ENCODE results near the gene ZNF319.
"Not testable (repeated sequence)": the region's sequence is repeated elsewhere in the genome, so short reads cannot be mapped to it uniquely, and the experiment has no call there.

ZNF319 gene

GRCh38 chr16:58020628-58021521 lies 20.4 kb upstream of the ZNF319 start:
- DNase-seq, result peak; percentile 45

DNA sequence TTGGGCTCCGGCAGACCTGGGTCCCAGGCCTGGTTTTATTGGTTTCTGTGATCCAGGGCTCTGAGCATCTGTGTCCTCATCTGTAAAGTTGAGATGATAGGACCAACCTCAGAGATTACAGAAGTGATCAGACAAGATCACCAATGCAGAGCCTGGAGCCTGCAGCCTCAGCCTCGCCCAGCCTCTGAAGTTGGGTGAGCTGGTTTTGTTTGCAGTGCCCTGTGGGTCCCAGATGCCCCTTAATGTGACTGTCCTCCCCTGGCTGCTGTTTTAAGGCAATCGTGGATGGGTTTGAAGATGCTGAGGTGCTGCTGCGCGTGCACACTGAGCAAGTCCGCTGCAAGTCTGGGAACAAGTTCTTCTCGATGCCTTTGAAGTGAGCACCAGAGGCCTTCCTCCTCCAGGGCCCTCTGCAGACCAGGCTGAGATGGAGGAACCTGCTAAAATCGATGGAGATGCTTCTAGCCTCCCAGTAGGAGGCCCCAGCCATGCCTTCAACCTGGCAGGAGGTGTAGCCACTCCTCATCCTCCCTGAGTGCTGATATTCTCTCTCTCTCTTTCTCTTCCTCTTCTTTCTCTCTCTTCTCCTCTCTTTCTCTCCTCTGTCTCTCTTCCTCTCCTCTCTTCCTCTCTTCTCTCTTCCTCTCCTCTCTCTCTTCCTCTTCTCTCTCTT lies 19.5 kb upstream of the ZNF319 start:
- no peak for DNase-seq

GRCh38 chr16:58018803-58019202 lies 18.3 kb upstream of the ZNF319 start:
- no peak for DNase-seq

- DNase-seq, result no peak
Measured at GRCh38 chr16:58016840-58017446, 16.5 kb upstream of the ZNF319 start.

GRCh38 chr16:58013201-58013956 lies 12.9 kb upstream of the ZNF319 start:
- DNase-seq, result no peak

- no peak for DNase-seq
Measured at GRCh38 chr16:58012481-58012880, 12.0 kb upstream of the ZNF319 start.

DNA sequence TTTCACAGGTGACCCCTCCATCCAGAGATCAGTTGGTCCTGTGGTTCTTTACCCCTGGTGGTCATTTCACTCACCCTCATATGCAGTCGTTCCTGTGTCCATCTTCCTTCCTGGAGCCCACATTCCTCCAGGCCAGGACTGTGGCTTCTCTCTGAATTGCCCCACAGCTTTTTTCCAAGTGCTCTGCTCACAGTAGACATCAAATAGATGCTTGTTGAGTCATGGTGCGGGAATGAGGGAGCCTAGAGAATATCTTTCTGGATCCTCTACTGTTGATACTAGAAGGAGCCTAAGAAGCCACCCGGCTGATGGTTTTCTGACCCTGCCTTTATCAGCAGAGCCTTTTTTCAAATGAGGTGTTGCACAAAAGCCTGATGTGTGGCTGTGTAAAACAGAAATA lies 11.2 kb upstream of the ZNF319 start:
- DNase-seq, result no peak

GRCh38 chr16:58010886-58011285 lies 10.4 kb upstream of the ZNF319 start:
- no peak for DNase-seq

DNA sequence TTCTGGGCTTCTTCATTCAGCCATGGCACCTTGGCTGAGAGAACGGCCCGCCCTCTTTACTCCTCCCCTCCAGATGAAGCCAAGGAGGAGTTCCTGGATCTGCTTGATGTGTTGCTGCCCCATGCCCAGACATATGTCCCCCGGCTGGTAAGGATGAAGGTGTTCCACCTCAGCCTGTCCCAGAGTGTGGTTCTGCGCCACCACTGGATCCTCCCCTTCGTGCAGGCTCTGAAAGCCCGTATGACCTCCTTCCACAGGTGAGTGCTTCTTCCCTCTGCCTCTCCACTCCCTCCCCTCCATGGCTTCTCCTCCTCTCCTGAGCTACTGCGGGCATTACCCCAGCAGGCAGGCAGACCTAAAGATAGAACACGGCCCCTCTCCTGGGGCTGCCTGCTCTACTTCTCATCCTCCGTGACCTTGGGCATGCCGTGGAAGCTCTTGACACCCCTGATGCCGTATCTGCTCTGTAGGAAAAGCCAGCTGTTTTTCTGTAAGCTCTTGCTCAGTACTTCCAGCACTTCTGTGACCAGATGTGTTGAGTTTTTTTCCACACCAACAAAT lies 9.5 kb upstream of the ZNF319 start:
- no peak for DNase-seq

- DNase-seq, result not testable (repeated sequence)
Measured at GRCh38 chr16:58004736-58005135, 4.3 kb upstream of the ZNF319 start.

DNA sequence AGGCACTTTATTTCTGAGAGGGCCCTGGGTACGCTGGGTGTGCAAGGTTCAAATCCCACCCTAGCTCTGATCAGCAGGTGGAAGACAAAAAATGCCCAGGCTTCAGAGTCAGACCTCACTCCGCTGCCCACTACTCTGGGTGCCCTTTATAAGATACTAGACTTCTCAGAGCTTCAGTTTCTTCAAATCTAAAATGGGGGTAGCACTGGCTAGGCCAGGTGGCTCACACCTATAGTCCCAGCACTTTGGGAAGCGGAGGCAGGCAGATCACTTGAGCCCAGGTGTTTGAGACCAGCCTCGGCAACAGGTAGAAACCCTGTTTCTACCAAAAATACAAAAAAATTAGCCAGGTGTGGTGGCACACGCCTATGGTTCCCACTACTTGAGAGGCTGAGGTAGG lies 2.5 kb upstream of the ZNF319 start:
- DNase-seq, result no peak

GRCh38 chr16:58002416-58002800 lies 1.9 kb upstream of the ZNF319 start:
- DNase-seq, result no peak

GRCh38 chr16:58001781-58002415 lies 1.4 kb upstream of the ZNF319 start:
- DNase-seq, result no peak

- DNase-seq, result peak; percentile 71
Measured at GRCh38 chr16:58000706-58001676, 519 bp upstream of the ZNF319 start, which contains the start of gene USB1. USB1 (plus strand) TSS chr16:58001407; CDS start chr16:58001484, 77 bp downstream.

DNA sequence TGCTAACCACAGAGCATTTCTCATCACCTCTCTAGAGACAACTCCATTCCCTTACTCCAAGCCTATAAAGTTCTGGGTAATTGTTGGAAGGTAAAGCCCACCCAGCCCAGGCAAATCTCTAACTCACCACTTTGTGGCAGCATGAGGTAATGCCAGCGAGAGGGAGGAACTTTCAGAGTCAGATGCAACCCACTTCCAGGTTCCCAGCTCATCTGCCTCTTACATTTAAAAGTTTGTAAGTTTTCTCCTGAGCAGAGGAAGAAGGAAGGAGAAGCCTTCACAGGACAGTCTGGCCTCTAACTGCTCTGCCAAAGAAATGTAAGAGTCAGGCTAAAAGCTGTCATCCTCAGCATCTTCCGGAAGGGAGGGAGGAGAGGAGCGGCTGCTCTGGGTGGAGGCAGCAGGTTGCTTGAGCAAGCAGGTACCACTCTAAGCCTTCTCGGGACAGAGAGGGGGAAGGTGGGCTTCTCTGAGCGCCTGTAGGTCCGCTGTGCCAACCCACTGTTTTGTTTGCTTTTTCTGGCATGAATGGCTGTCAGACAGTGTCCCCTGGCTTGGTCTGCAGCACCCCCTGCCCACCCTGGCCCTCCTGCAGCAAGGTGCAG lies 1.0 kb downstream of the ZNF319 start:
- peak; percentile 56 for DNase-seq

DNA sequence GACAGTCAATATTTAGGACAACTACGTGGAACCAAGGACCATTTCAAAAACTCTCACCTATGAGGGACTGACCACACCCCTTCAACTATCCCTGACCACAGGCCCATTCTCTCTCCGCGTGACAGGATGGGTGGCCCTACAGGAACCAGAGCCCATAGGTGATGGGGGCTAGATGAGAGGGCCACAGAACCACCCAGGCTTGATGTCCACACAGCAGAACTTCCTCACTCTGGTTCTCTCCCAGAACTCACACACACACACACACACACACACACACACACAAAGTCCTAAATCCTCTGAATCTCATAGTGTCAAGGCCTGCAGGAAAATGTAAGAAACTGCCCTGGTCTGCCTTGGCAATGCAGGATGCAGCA lies 1.5 kb downstream of the ZNF319 start:
- peak; percentile 56 for DNase-seq

GRCh38 chr16:57998486-57998885 lies 2.0 kb downstream of the ZNF319 start:
- peak; percentile 90 for DNase-seq

DNA sequence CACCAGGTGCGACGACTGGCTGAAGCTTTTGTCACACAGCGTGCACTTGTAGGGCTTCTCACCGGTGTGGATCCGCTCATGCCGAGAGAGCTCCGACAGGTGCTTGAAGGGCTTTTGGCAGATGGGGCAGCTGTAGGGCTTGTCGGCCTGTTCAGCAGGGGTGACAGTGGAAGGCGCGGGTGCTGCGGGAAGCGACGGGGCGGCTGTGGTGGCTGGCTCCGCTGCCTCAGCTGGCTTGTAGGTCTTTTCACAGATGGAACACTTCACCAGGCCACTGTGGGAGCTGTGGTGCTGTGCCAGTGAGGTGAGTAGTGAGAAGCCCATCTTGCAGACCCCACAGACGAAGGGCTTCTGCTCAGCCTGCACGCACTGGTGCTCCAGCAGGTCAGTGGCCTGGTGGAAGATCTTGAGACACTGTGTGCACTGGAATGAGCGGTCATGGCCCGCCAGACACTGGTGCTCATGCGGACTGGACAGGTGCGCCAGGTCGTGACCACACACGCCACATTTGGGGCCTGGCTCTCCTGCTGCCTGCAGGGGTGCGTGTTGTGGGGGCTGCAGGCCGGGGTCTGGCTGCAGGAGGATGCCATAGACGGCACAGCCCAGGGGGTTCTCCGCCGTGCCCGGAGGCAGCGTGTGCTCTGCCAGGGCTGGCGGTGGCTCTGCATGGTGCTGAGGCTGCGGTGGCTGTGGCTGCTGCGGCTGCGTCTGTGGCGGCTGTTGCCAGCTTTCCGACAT lies 2.8 kb downstream of the ZNF319 start:
- DNase-seq, result no peak

GRCh38 chr16:57997176-57997527 lies 3.3 kb downstream of the ZNF319 start:
- no peak for DNase-seq

Data from MV-4-11 (cell line).